HG03066 (cell line): ENCODE measurements around the gene SEC31A.

Experiments
- ATAC-seq: cut with Tn5 transposase; IDR thresholded peaks from one replicate; pipeline ENCODE4 v1.9.1; 2021; ENCODE audit warnings: low read depth; ENCODE audit not compliant: unreplicated experiment

SEC31A gene

GRCh38 chr4:82776925-82777542, 113.9 kb downstream of the SEC31A start:
- no peak for ATAC-seq

- ATAC-seq, result no peak
Observed at GRCh38 chr4:82775243-82775642, 115.7 kb downstream of the SEC31A start.

DNA sequence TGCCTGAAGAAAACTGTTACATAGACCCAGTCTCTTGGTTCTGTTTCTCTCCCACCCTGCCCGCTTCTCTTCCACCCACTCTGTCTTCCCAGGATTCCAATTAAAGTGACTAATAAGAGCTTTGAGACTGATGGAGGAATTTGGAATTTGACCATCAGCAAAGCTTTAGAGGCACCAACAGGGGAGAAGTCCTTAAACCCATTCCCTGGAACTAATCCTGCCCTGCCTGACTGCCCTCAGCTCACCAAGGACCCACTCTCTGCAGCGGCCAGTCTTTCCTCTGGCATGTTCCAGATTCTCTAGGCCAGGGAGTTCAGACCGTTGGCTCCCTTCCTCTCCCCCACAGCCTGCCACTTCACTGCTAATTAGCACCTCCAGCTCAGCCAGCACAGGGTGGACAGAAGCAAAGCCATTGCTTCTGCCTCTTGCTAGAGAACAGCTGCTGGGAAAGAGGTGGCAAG, 116.2 kb downstream of the SEC31A start:
- no peak for ATAC-seq

- no peak for ATAC-seq
Observed at GRCh38 chr4:82773057-82773456, 117.9 kb downstream of the SEC31A start.

- ATAC-seq, result no peak
Observed at GRCh38 chr4:82770607-82771006, 120.3 kb downstream of the SEC31A start.
